Measurements from ENCODE around the gene USP40.
"Not testable (repeated sequence)": the region's sequence is repeated elsewhere in the genome, so short reads cannot be mapped to it uniquely, and the experiment has no call there.

USP40 gene

DNA sequence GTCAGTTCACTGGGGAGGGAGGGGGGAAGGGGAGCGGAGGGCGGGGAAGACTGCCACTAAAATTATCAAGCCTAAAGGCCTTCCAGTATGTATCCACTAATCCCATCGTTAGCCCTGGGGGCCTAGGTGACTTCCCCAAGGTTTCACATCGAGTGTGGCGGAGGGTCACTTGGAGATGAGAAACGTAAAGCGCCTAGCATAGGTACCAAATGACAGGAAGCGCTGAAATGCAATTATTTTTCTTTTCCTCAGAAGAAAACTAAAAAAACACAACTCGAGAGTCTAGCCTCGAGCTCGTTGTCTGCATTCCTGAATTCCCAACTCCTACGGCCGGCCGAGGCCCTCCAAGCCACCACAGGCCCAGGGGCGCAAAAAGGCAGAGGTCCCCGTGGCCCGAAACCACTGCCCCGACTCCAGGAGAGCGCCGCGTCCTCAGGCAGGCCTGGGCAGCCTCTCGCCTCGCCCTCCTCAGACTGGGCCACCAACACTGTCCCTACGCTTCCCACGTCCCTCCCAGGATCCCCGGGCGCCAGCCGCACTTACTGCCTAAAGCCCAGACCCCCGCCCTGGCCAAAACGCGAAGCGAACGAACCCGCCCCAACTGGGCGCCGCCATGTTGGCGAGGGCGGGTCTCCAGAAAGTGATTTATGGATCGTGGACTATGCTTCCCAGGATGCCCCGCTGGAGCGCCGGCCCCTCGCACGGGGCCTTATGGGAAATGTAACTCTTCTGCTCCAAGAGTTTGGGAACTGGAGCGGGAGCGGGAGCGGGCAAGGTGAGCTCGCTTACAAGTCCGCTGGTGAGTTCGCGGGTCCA, at the start of gene USP40:
Gene USP40 (minus strand): TSS at position 642 of the 816 bp plus-strand sequence. CDS start 1,228 bp downstream, outside the sequence.
- peak; percentile 94 for DNase-seq (ENCODE audit: low spot score)

DNA sequence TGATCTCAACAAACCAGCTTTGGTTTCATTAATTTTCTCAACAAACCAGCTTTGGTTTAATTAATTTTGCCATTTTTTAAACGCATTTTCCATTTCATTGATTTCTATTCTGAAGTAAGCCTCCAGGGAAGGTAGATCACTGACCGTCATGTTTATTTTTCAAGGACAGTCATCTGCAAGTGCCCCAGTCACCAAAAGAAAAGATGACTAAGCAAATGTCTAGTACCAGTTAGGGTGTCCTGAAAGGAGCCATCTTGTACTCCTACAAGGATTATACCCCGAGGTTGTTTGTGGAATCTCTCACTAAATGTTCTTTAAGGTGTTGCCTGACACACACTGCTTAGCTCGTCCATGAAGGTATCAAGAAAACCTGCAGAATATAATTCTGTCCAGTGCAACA, 44.7 kb upstream of the USP40 start:
- DNase-seq (ENCODE audit: low spot score): no peak

DNA sequence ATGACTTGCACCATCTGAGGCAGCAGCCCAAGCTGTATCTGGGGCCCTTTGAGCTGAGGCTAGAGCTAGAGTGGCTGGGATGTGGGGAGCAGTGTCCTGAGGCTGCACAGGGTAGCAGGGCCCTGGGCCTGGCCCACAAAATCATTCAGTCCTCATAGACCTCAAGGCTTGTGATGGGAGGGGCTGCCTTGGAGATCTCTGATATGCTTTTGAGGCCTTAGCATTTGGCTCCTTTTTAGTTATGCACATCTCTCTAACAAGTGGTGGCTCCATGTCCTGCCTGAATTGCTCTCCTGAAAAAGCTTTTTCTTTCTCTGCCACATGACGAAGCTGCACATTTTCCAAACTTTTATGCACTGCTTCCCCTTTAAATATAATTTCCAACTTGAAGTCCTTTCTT, 39.1 kb upstream of the USP40 start:
- no peak for DNase-seq (ENCODE audit: low spot score)

GRCh38 chr2:233604826-233605225, 38.2 kb upstream of the USP40 start:
- no peak for DNase-seq (ENCODE audit: low spot score)

- DNase-seq (ENCODE audit: low spot score): no peak
These were observed 36.9 kb upstream of the USP40 start for GRCh38 chr2:233603520-233603919.

- DNase-seq (ENCODE audit: low spot score): no peak
These were observed 35.5 kb upstream of the USP40 start for GRCh38 chr2:233602076-233602475.

DNA sequence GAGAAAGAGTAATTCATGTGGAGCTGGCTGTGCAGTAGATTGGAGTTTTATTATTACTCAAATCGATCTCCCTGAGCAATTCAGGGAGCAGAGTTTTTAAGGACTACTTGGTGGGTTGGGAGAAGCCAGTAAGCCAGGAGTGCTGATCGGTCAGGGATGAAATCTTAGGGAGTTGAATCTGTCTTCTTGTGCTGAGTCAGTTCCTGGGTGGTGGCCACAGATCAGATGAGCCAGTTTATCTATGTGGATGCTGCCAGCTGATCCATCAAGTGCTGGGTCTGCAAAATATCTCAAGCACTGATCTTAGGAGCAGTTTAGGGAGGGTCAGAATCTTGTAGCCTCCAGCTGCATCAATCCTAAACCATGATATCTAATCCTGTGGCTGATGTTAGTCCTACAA, 33.8 kb upstream of the USP40 start:
- no peak for DNase-seq (ENCODE audit: low spot score)

DNA sequence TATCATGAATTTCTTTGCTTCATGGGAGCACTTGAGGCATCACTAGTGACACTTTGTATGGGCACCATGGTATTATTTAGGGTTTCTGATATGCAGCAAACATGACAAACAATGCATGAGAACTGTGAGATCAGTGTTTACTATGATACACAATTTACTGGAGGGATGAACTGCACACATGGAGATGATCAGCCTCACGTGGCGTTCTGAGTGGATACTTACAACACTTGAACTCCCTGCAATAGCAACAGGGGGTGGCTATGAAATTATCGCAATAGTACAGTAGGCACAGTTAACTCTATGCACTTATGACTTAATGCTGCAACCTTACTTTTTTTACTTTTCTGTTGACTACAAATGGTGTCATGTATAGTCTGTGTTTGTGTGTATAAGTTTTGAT, 32.4 kb upstream of the USP40 start:
- no peak for DNase-seq (ENCODE audit: low spot score)

- no peak for DNase-seq (ENCODE audit: low spot score)
These were observed 30.9 kb upstream of the USP40 start for GRCh38 chr2:233597522-233597921.

DNA sequence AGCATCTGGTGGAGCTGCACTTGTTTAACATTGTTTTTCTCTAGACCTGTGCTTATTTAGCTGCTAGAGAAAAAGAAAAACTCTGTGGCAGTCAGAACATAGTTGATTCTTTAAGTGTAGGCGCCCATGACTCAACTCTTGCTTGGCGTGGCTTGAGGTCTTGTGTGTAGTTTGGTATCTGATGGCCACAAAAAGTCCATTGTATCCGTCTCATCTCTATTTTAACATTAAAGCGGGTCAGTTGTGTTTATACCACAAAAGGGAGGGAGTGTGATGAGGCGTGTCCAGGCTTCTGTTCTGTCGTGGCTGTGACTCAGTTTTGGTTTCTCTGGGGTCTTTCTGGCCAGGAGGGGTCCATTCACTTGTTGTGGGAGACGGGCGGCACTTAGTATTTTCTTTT, 26.6 kb upstream of the USP40 start:
- DNase-seq (ENCODE audit: low spot score): no peak

- not testable (repeated sequence) for DNase-seq (ENCODE audit: low spot score)
These were observed 26.1 kb upstream of the USP40 start for GRCh38 chr2:233592706-233593105.

DNA sequence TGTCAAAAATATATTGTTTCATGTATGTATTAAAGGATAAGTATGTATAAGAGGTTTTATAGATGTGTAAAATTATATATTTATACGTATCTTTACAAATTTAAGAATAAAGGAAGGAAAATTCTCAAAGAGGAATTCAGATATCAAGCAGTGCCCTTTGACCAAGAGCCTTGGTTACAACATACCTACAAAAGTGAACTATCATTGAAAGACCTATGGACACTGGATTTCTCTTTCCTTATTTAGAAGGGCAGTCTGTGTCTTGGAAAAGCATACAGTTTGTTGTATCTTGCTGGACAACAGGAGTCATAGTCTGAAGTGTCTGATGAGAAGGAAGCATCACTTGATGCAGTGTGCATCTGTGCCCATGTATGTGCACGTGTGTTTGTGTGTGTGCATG, 21.8 kb upstream of the USP40 start:
- DNase-seq (ENCODE audit: low spot score): no peak

DNA sequence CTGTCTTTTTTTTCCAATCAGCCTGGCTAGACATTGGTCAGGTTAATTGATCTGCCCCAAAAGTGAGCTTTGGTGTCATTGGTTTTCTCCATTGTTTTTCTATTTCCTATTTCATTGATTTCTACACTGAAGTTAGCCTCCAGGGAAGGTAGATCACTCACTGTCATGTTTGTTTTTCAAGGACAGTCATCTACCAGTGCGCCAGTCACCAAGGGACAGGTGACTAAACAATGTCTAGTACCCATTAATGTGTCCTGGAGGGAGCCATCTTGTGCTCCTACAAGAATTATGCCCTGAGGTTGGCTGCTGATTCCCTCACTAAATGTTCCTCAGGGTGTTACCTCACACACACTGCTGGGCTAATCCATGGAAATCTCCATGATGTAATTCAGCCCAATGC, 17.6 kb upstream of the USP40 start:
- DNase-seq (ENCODE audit: low spot score): no peak

DNA sequence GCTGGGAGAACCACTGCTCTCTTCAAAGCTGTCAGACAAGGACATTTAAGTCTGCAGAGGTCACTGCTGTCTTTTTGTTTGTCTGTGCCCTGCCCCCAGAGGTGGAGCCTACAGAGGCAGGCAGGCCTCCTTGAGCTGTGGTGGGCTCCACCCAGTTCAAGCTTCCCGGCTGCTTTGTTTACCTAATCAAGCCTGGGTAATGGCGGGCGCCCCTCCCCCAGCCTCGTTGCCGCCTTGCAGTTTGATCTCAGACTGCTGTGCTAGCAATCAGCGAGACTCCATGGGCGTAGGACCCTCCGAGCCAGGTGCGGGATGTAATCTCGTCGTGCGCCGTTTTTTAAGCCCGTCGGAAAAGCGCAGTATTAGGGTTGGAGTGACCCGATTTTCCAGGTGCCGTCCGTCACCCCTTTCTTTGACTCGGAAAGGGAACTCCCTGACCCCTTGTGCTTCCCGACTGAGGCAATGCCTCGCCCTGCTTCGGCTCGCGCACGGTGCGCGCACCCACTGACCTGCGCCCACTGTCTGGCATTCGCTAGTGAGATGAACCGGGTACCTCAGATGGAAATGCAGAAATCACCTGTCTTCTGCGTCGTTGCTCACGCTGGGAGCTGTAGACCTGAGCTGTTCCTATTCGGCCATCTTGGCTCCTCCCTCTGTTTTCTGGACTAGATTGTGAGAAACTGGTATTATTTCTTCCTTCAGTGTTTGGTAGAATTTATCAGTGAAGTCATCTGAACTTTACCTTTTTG, 16.8 kb upstream of the USP40 start:
- not testable (repeated sequence) for DNase-seq (ENCODE audit: low spot score)

DNA sequence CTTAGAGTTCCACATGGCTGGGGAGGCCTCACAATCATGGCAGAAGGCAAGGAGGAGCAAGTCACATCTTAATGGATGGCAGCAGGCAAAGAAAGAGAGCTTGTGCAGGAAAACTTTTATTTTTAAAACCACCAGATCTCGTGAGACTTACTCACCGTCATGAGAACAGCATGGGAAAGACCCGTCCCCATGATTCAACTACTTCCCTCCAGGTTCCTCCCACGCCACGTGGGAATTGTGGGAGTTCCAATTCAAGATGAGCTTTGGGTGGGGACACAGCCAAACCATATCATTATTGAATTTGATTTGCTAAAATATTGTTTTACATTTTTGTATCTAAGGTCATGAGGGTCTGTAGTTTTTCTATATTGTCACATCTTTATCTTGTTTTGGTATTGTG, 10.8 kb upstream of the USP40 start:
- not testable (repeated sequence) for DNase-seq (ENCODE audit: low spot score)

DNA sequence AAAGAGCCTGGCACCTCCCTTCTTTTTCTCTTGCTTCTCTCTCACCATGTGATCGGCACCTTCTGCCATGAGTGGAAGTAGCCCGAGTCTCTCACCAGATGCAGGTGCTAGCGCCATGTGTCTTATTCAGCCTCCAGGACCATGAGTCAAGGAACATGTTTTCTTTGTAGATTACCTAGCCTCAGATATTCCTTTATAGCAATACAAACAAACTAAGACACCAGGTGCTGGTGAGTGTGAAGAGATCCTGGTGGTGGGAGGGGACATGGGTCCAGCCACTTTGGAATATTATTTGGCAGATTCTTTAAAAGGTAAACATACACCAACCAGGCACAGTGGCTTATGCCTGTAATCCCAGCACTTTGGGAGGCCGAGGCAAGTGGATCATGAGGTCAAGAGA, 5.9 kb upstream of the USP40 start:
- no peak for DNase-seq (ENCODE audit: low spot score)

DNA sequence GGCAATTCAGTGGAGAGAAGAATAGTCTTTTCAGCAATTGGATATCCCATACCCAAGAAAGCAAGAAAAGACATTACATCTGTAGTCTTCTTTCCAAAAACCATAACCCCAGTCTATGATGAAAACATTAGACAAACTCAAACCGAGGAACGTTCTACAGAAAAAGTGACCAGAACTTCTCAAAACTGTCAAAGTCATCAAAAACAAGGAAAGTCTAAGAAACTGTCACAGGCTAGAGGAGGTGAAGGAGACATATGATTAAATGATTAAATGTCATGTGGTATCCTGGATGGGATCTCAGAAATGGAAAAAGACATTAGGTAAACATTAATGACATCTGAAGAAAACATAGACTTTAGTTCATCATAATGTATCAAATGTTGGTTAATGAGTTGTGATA, 4.9 kb upstream of the USP40 start:
- no peak for DNase-seq (ENCODE audit: low spot score)

- DNase-seq (ENCODE audit: low spot score): no peak
These were observed 4.4 kb upstream of the USP40 start for GRCh38 chr2:233571001-233571400.

DNA sequence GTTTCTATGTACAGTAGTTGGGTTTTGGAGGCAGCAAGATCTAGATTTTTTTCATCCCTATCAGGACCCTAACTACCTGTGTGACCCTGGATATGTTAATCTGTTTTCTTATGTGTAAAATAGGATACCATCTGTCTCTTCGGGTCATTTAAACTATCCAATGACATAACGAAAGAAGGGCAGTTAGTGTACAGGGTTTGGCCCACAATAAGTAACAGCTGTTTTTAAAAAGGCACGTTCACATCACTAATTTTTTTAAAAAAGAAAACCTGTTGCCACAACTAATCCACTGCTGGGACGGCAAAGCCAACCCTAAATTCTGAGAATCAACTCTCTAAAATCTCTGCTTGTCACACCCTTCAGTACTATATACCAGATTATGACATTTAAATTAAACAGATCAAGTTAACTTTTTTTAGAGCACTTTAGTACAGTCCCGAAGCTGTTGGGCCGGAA, 869 bp downstream of the USP40 start:
- no peak for DNase-seq (ENCODE audit: low spot score)

- no peak for DNase-seq (ENCODE audit: low spot score)
These were observed 2.7 kb downstream of the USP40 start for GRCh38 chr2:233563663-233564430.

DNA sequence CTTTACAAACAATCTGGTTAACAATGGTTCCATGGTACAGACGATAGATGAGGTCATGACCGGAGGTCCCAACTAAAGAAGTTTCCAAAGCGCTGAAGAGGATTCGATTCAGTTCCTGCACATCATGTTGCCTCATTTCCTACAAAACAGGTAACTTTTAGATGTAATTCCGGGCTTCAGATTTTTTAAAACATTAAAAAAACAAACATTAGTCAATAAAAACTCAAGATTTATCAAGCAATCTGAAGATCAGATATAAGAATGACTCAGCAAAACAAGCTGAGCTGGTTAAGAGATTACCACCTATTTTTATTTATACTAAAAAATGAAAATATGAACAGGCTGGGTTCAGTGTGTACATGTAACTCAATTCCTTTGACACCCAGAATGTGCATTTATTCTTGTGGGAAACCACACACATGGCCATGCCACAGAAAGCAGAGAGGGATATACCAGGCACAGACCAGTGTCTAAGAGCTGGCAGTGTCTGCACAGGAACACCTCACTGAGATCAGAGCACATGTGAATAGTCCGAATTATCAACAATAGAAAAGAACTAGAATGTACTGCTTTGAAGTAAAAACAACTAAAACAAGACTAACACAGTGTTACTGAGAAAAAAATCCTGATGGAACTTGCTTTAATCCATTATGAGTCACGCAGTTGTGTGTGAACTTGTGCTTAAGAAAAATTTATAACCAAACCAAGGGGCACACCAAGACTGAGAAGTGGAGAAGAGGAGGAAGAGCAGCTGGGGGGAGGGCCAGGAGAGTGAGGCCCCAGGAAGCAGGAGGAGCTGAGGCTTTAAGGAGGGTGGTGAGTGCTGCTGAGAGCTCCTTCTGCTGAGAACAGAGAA, 9.5 kb downstream of the USP40 start:
- DNase-seq (ENCODE audit: low spot score): no peak

- no peak for DNase-seq (ENCODE audit: low spot score)
These were observed 13.2 kb downstream of the USP40 start for GRCh38 chr2:233553366-233553765.

All from ecto neural progenitor cell (in vitro differentiated cells).